ENCODE results near the gene PDIA6. TPM values are rescaled to one million over a fixed set of nuclear protein-coding genes. Genes with fewer than 3 reads are reported as not detected.

The PDIA6 gene
- 125 TPM for total RNA-seq

GRCh38 chr2:10812362-10813162 lies at the start of gene PDIA6:
Gene PDIA6, minus strand, starts transcription at chr2:10812785. Its CDS starts 89 bp downstream, at chr2:10812696.
- peak; percentile 92 for DNase-seq

- DNase-seq, result no peak
Measured at GRCh38 chr2:10862330-10862729, 49.7 kb upstream of the PDIA6 start.

GRCh38 chr2:10861765-10862164 lies 49.2 kb upstream of the PDIA6 start:
- DNase-seq, result no peak

GRCh38 chr2:10860814-10861325 lies 48.3 kb upstream of the PDIA6 start:
- no peak for DNase-seq

- DNase-seq, result no peak
Measured at GRCh38 chr2:10860081-10860813, 47.7 kb upstream of the PDIA6 start.

GRCh38 chr2:10859278-10859677 lies 46.7 kb upstream of the PDIA6 start:
- no peak for DNase-seq

- DNase-seq, result no peak
Measured at GRCh38 chr2:10848541-10848940, 36.0 kb upstream of the PDIA6 start.

- DNase-seq, result no peak
Measured at GRCh38 chr2:10847008-10847407, 34.4 kb upstream of the PDIA6 start.

- no peak for DNase-seq
Measured at GRCh38 chr2:10846110-10846861, 33.7 kb upstream of the PDIA6 start.

- no peak for DNase-seq
Measured at GRCh38 chr2:10845640-10846039, 33.1 kb upstream of the PDIA6 start.

GRCh38 chr2:10844097-10844496 lies 31.5 kb upstream of the PDIA6 start:
- no peak for DNase-seq

GRCh38 chr2:10842506-10842905 lies 29.9 kb upstream of the PDIA6 start:
- no peak for DNase-seq

GRCh38 chr2:10841547-10842219 lies 29.1 kb upstream of the PDIA6 start:
- DNase-seq, result no peak

- DNase-seq, result no peak
Measured at GRCh38 chr2:10839813-10840212, 27.2 kb upstream of the PDIA6 start.

GRCh38 chr2:10838734-10839133 lies 26.1 kb upstream of the PDIA6 start:
- no peak for DNase-seq

- no peak for DNase-seq
Measured at GRCh38 chr2:10837298-10838266, 25.0 kb upstream of the PDIA6 start.

GRCh38 chr2:10835052-10835970 lies 22.7 kb upstream of the PDIA6 start:
- DNase-seq, result no peak

- DNase-seq, result no peak
Measured at GRCh38 chr2:10834068-10834655, 21.6 kb upstream of the PDIA6 start.

- DNase-seq, result no peak
Measured at GRCh38 chr2:10833021-10833420, 20.4 kb upstream of the PDIA6 start.
